ENCODE results near the gene SCN2A. TPM values are rescaled to one million over a fixed set of nuclear protein-coding genes. Genes with fewer than 3 reads are reported as not detected.

The SCN2A gene
- total and polyA plus RNA-seq, 2 of the 4 experiments (the other 2 are of a cell fraction) = 0.24 to 0.54 TPM

DNA sequence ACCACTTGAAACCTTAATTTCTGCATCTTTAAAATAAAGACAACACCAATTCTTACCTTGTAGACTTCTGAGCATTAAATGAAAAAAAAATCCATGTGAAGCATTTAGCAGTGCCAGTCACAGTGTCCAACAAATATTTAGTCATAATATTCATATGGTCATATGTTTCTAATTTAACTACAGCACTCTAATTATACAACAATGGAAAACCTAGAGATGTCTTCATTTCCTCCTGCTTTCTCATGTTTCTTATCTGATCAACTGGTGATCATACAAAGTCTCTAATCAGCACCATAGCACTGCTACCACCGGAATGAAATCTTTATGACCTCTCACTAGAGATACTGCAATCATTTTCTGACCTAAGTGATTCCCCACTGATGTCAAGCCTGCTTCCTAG lies 25.1 kb upstream of the SCN2A start:
- H2AFZ ChIP-seq (replicated peaks; ENCODE audit: low read length, poor library complexity) = no peak overlapping the region
- WGBS, 2 experiments (ENCODE audit: extremely low coverage in 2 of 2, insufficient read length in 1 of 2) = 57% methylated on average over 1 of the region's 1 CpG; no CpG with 5 or more reads in 1 of the 2 experiments
- no peak overlapping the region for H3K4me3 ChIP-seq (ENCODE audit: insufficient read depth, low read depth, low read length)
- no peaks in the 10 kb centered on the region for H3K9me1 ChIP-seq (ENCODE audit: insufficient read depth, low read length)
- dilution Hi-C loops (cut with HindIII; ENCODE audit: low sequenced_read_pairs, unreplicated experiment) (no loop called here), intact Hi-C loops (cut with micrococcal nuclease) (no loop called here), in situ Hi-C loops (cut with MboI; ENCODE audit: low sequenced_read_pairs) (no loop called here)
- H2BK5ac ChIP-seq (ENCODE audit: low read depth, low read length, poor library complexity, severe bottlenecking) = no peak overlapping the region
- no peak overlapping the region for H2BK15ac ChIP-seq (ENCODE audit: low read depth, low read length)
- DNase-seq = no peak
- no peak overlapping the region for H3K56ac ChIP-seq (ENCODE audit: extremely low read depth, insufficient read depth, low read length)
- no peaks in the 10 kb centered on the region for H3K36me3 ChIP-seq (ENCODE audit: control insufficient read depth, insufficient read depth, low read length)
- no peaks in the 10 kb centered on the region for H4K20me1 ChIP-seq (ENCODE audit: insufficient read depth, low read length)
- H4K91ac ChIP-seq (ENCODE audit: insufficient read depth, low read depth, low read length) = no peak overlapping the region
- H3K27ac ChIP-seq (ENCODE audit: insufficient read depth, low read length) = no peak overlapping the region
- TF ChIP-seq MAFK (IDR thresholded peaks at IDR 0.05; ENCODE audit: low read depth, low read length) (no peak), MAZ (IDR thresholded peaks at IDR 0.05; ENCODE audit: borderline replicate concordance, low read depth, low read length) (no peak), RCOR1 (IDR thresholded peaks at IDR 0.05; ENCODE audit: insufficient replicate concordance, low read length) (no peak), MXI1 (IDR thresholded peaks at IDR 0.05; ENCODE audit: borderline replicate concordance, low read depth, low read length) (no peak), POLR2A (IDR thresholded peaks at IDR 0.05; ENCODE audit: low read depth, low read length) (no peak), RAD21 (IDR thresholded peaks at IDR 0.05; ENCODE audit: low read length) (no peak), CHD1 (IDR thresholded peaks at IDR 0.05; ENCODE audit: low read depth, low read length) (no peak), FOS (IDR thresholded peaks at IDR 0.05; ENCODE audit: low read depth, low read length) (no peak), CEBPB (IDR thresholded peaks at IDR 0.05; ENCODE audit: low read depth, low read length) (no peak), NFE2L2 (IDR thresholded peaks at IDR 0.05; ENCODE audit: low read depth, low read length) (no peak), SMC3 (IDR thresholded peaks at IDR 0.05; ENCODE audit: low read depth, low read length) (no peak), BHLHE40 (IDR thresholded peaks at IDR 0.05; ENCODE audit: low read depth, low read length) (no peak), RFX5 (IDR thresholded peaks at IDR 0.05; ENCODE audit: low read depth, low read length) (no peak)
- TF ChIP-seq, protein P1, sequence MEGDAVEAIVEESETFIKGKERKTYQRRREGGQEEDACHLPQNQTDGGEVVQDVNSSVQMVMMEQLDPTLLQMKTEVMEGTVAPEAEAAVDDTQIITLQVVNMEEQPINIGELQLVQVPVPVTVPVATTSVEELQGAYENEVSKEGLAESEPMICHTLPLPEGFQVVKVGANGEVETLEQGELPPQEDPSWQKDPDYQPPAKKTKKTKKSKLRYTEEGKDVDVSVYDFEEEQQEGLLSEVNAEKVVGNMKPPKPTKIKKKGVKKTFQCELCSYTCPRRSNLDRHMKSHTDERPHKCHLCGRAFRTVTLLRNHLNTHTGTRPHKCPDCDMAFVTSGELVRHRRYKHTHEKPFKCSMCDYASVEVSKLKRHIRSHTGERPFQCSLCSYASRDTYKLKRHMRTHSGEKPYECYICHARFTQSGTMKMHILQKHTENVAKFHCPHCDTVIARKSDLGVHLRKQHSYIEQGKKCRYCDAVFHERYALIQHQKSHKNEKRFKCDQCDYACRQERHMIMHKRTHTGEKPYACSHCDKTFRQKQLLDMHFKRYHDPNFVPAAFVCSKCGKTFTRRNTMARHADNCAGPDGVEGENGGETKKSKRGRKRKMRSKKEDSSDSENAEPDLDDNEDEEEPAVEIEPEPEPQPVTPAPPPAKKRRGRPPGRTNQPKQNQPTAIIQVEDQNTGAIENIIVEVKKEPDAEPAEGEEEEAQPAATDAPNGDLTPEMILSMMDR (conservative IDR thresholded peaks at IDR 0.05; ENCODE audit: low read depth, low read length) = no peak
- TF ChIP-seq, protein P2, sequence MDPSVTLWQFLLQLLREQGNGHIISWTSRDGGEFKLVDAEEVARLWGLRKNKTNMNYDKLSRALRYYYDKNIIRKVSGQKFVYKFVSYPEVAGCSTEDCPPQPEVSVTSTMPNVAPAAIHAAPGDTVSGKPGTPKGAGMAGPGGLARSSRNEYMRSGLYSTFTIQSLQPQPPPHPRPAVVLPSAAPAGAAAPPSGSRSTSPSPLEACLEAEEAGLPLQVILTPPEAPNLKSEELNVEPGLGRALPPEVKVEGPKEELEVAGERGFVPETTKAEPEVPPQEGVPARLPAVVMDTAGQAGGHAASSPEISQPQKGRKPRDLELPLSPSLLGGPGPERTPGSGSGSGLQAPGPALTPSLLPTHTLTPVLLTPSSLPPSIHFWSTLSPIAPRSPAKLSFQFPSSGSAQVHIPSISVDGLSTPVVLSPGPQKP (IDR thresholded peaks at IDR 0.05; ENCODE audit: borderline replicate concordance, low read depth, low read length) = no peak
- TF ChIP-seq, protein P3, sequence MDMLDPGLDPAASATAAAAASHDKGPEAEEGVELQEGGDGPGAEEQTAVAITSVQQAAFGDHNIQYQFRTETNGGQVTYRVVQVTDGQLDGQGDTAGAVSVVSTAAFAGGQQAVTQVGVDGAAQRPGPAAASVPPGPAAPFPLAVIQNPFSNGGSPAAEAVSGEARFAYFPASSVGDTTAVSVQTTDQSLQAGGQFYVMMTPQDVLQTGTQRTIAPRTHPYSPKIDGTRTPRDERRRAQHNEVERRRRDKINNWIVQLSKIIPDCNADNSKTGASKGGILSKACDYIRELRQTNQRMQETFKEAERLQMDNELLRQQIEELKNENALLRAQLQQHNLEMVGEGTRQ (IDR thresholded peaks at IDR 0.05; ENCODE audit: low read depth, low read length) = no peak
- H3K27me3 ChIP-seq (ENCODE audit: control insufficient read depth, insufficient read depth, low read length) = no peaks in the 10 kb centered on the region
- no peak overlapping the region for H3K4me2 ChIP-seq (ENCODE audit: low read depth, low read length)
- no peaks in the 10 kb centered on the region for H3K79me1 ChIP-seq (ENCODE audit: low read depth in 1 of 2, low read length in 2 of 2)
- CTCF ChIA-PET = no interaction called here
- no peak for ATAC-seq (ENCODE audit: low read depth)
- H3K23ac ChIP-seq (ENCODE audit: low read depth, low read length) = no peak overlapping the region
- no peak overlapping the region for H3K4ac ChIP-seq (ENCODE audit: low read depth, low read length)
- no peaks in the 10 kb centered on the region for H3K4me1 ChIP-seq (ENCODE audit: control insufficient read depth, insufficient read depth, low read length)
- POLR2A ChIA-PET (ENCODE audit: unreplicated experiment) = no interaction called here
- H2AK5ac ChIP-seq (ENCODE audit: low read depth, low read length) = no peak overlapping the region
- H2AK9ac ChIP-seq (replicated peaks; ENCODE audit: low read depth, low read length, poor library complexity) = no peak overlapping the region
- H3K9ac ChIP-seq (ENCODE audit: low read depth, low read length) = no peak overlapping the region
- H3K18ac ChIP-seq (ENCODE audit: low read depth, low read length) = no peak overlapping the region
- no TSS peak for BruUV-seq (replicated peaks)
- no peak overlapping the region for H2BK120ac ChIP-seq (ENCODE audit: low read depth, low read length)
- no peak overlapping the region for H3K14ac ChIP-seq (replicated peaks; ENCODE audit: low read depth, low read length)
- no peaks in the 10 kb centered on the region for H3K9me3 ChIP-seq (ENCODE audit: control insufficient read depth, insufficient read depth, low read length)
- H2BK20ac ChIP-seq (ENCODE audit: low read depth, low read length) = no peak overlapping the region
- H4K5ac ChIP-seq (ENCODE audit: low read depth, low read length) = no peak overlapping the region
- H4K8ac ChIP-seq (ENCODE audit: low read depth in 2 of 2, low read length in 2 of 2) = no peak overlapping the region
